ENCODE results near the gene ZNF648. TPM values are rescaled to one million over a fixed set of nuclear protein-coding genes. Genes with fewer than 3 reads are reported as not detected.

ZNF648 gene, protein sequence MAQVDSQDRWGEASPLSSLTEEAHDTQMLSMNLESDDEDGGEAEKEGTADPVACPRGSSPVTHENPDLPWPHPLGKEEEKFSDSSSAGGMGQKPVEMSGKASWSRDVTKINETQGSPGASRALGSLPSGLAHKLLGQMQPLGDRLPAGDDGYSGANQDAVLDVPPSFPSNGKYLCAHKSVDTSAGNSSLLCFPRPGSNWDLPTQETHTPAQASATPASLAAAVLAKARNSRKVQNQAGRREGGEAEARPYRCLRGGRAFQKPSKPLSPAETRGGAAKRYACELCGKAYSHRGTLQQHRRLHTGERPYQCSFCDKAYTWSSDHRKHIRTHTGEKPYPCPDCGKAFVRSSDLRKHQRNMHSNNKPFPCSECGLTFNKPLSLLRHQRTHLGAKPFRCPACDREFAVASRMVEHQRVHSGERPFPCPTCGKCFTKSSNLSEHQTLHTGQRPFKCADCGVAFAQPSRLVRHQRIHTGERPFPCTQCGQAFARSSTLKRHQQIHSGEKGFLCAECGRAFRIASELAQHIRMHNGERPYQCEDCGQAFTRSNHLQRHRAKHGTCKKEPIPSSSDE
- total RNA-seq: under 1 TPM in 1 of 2 donors, not detected in 1; 0.34 TPM

DNA sequence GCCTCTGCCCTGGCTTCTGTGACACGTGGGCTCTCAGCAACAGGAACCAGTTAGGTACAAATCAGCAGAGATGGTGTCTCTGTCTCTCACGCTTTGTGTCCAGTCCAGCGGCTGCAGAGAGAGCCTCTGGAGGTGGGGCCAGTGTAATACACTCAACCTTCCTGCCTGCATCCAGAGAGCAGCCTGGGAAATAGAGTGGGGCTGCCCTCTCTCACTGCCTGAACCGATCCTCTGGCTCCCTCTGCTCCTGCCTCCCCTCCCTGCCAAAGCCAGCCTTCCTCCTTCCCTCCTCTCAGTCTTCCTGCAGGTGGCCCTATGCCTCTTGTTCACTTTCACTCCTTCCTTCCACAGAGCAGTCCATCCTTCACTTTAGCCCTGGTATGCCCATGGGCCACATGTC lies at the start of gene ZNF648:
TSS of gene ZNF648 (minus strand) at position 119 of the 400 bp plus-strand sequence. CDS start 3,702 bp downstream, outside the sequence.

Data from melanocyte of skin (primary cell).